RWPE2 (cell line): ENCODE measurements around the gene FUZ.

ENCODE experiments used
- ATAC-seq: fragments of 200-7000 bp; cut with Tn5 transposase; 3 replicates; pipeline ENCODE4 v1.9.1; 2021; ENCODE audit warnings: low read depth
- DNase-seq: peaks from one replicate; pipeline ENCODE4 v3.0.0-alpha.2; 2020; ENCODE audit warnings: low spot score
- H3K27ac ChIP-seq: fragments of 450-650 bp; 2 replicates; pipeline ENCODE4 v1.5.1; 2017; ENCODE audit warnings: mild to moderate bottlenecking; ENCODE audit not compliant: poor library complexity, severe bottlenecking
- H3K27me3 ChIP-seq: fragments of 250-450 bp; sonication (Bioruptor Pico); 2 replicates; pipeline ENCODE4 v1.5.1; 2021; ENCODE audit warnings: mild to moderate bottlenecking, moderate library complexity; ENCODE audit not compliant: insufficient read depth, poor library complexity, severe bottlenecking
- H3K36me3 ChIP-seq: fragments of 250-450 bp; sonication (Bioruptor Pico); 2 replicates; pipeline ENCODE4 v1.5.1; 2020; ENCODE audit warnings: low read depth, mild to moderate bottlenecking, moderate library complexity
- H3K4me1 ChIP-seq: fragments of 250-450 bp; sonication (Bioruptor Pico); 2 replicates; pipeline ENCODE4 v1.5.1; 2021; ENCODE audit warnings: mild to moderate bottlenecking, moderate library complexity; ENCODE audit not compliant: insufficient read depth, poor library complexity, severe bottlenecking
- H3K4me3 ChIP-seq: fragments of 250-450 bp; sonication (Bioruptor Pico); 2 replicates; pipeline ENCODE4 v1.5.1; 2021; ENCODE audit warnings: mild to moderate bottlenecking, moderate library complexity; ENCODE audit not compliant: severe bottlenecking
- H3K9me3 ChIP-seq: fragments of 250-450 bp; sonication (Bioruptor Pico); 2 replicates; pipeline ENCODE4 v1.5.1; 2021; ENCODE audit warnings: mild to moderate bottlenecking, moderate library complexity; ENCODE audit not compliant: severe bottlenecking
- CTCF ChIP-seq: fragments of 450-650 bp; IDR thresholded peaks from one replicate; pipeline ENCODE4 v1.5.1; 2017; ENCODE audit warnings: mild to moderate bottlenecking, moderate library complexity; ENCODE audit not compliant: poor library complexity, severe bottlenecking

FUZ gene

GRCh38 chr19:49837425-49837824 lies 24.3 kb upstream of the FUZ start:
- peaks cover 57% of the 10 kb centered on the region for H3K36me3 ChIP-seq

GRCh38 chr19:49837009-49837310 lies 23.9 kb upstream of the FUZ start:
- no peak overlapping the region for H3K27ac ChIP-seq
- H3K27me3 ChIP-seq, result no peaks in the 10 kb centered on the region
- DNase-seq (no peak), ATAC-seq (peak; percentile 41; the same call in 1 of the 3 replicates)
- H3K4me1 ChIP-seq, result no peaks in the 10 kb centered on the region
- TF ChIP-seq CTCF, result no peak
- H3K9me3 ChIP-seq, result no peaks in the 10 kb centered on the region
- peaks cover 61% of the 10 kb centered on the region for H3K36me3 ChIP-seq
- H3K4me3 ChIP-seq, result no peak overlapping the region

More at GRCh38 chr19:49837425-49837824, 24.3 kb upstream of the FUZ start:
- no peaks in the 10 kb centered on the region for H3K4me1 ChIP-seq
- no peak for ATAC-seq
- no peak overlapping the region for H3K27ac ChIP-seq
- no peaks in the 10 kb centered on the region for H3K27me3 ChIP-seq
- H3K4me3 ChIP-seq, result no peak overlapping the region
- H3K9me3 ChIP-seq, result no peaks in the 10 kb centered on the region
- TF ChIP-seq CTCF, result no peak
- no peak for DNase-seq

GRCh38 chr19:49836176-49837008 lies 23.3 kb upstream of the FUZ start:
- DNase-seq (no peak), ATAC-seq (no peak)
- peaks cover 62% of the 10 kb centered on the region for H3K36me3 ChIP-seq
- H3K27ac ChIP-seq, result no peak overlapping the region
- no peaks in the 10 kb centered on the region for H3K27me3 ChIP-seq
- H3K4me1 ChIP-seq, result no peaks in the 10 kb centered on the region
- no peaks in the 10 kb centered on the region for H3K9me3 ChIP-seq
- H3K4me3 ChIP-seq, result no peak overlapping the region
- TF ChIP-seq CTCF, result no peak

- no peak for ATAC-seq
- Histone ChIP-seq H3K9me3 (no peaks in the 10 kb centered on the region), H3K36me3 (peaks cover 59% of the 10 kb centered on the region), H3K27ac (no peak overlapping the region), H3K4me3 (no peak overlapping the region), H3K4me1 (no peaks in the 10 kb centered on the region), H3K27me3 (no peaks in the 10 kb centered on the region)
- DNase-seq, result peak; percentile 60
- no peak for TF ChIP-seq CTCF
Observed at GRCh38 chr19:49835562-49835961, 22.5 kb upstream of the FUZ start.

GRCh38 chr19:49833599-49833998 lies 20.5 kb upstream of the FUZ start:
- H3K36me3 ChIP-seq, result peaks cover 51% of the 10 kb centered on the region
- no peak for TF ChIP-seq CTCF
- DNase-seq (no peak), ATAC-seq (no peak)
- no peaks in the 10 kb centered on the region for H3K4me1 ChIP-seq
- H3K4me3 ChIP-seq, result no peak overlapping the region
- H3K27ac ChIP-seq, result no peak overlapping the region
- H3K9me3 ChIP-seq, result no peaks in the 10 kb centered on the region
- H3K27me3 ChIP-seq, result no peaks in the 10 kb centered on the region
